GM19463 (cell line): ENCODE results near the gene FAM217A.

Experiments
- ATAC-seq: cut with Tn5 transposase; IDR thresholded peaks from one replicate; pipeline ENCODE4 v1.9.1; 2021; ENCODE audit warnings: mild to moderate bottlenecking, moderate library complexity; ENCODE audit not compliant: unreplicated experiment

FAM217A gene

DNA sequence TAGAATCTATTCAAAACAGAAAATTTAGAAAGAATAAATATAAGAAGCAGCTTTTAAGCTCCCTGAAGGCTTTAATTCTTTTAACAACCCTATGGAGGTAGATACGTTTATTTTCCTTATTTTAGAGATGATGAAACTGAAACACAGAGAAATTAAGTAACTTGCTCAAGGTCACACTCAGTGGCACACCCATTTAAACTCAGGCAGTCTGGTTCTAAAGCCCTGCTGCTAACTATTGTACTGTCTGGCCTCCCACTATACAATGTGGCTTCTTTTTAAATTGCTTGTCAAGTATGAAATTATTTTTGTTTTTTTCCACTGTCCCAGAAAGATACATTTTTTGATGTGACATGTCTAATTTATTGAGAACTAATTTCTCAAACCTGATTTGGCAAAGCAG is 55.7 kb downstream of the FAM217A start:
- ATAC-seq = no peak

DNA sequence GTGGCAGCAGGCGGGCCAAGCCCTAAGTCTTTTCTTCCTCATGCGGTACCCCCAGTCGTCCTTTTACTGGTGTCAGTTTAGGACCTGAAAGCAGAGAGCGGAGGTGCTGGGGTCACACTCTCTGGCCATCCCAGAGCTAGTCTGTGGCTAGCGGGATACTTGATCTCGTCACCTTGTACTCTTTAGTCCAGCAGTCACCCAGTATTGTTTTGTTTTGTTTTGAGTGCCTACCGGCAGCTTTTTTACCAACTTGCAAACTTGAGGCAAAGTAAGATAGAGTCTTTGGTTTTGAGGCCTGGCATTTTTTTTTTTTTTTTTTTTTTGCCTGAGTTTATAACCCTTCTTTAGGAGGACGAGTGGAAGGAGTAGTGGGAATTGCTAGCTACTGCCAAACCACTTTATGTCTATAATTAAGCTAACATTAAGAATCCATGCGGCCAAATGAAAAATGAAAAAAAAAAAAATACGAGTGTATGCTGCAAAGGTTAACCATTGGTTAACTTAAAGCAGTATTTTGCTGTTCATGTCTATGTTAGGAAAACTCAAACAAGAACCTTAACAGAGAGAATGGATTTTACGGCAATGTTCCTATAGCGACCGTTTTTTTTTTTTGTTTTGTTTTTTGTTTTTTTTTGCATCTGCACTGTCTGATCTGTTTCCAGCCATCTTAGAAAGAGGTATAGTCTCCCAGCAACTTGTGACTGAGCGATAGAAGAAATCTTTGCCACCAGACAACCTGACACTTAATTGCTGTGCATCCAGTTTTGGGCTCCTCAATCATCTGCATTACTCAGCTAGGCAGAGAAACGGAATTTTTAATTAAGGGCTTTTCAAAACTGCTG is 56.9 kb downstream of the FAM217A start:
- peak; percentile 1 for ATAC-seq

DNA sequence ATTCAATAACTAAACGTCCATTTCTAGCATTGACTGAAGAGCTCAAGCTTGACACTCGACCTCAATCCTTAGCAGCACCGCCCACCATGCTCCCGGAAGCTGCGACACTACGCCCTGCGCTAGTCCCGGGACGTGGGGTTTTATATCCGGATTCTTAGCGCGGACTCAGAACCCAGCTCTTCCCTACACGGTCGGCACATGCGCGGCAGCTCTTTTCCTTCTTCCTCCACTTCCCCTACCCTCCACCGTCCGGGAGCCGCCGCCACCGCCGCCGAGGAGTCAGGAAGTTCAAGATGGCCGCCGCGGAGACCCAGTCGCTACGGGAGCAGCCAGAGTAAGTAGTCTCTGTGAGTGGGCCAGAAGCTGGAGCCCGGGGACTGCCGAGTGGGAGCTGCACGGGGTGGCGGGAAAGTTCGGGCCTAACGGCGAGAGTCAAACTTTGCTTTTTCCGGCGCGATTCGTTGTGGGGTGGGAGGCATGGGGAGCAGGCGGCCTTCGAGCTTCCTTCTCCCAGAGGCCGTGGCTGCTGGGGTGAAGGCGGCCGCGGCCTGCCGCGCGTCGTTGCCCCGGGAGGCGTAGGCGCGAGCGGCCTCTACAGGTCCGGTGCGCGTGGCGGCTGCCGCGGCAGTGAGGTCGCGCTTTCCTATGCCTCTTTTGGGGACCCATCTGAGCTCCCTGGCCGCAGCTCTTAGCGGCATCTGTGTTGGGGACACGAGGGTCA is 57.6 kb downstream of the FAM217A start:
- ATAC-seq = peak; percentile 65

DNA sequence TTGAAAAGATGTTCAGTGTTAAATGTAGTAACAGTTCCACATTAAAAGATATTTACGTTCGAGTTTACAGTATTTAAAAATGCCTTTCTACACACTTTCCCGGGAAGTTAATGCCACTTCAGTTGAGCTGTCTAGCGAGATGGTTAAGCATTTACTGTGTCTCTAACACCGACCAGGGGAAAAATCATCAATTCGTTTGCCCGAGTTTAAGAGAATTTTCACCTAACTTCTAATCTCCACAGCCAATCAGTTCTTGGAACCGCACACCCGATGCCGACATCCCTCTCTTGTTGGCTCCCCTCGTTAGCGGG is 58.2 kb downstream of the FAM217A start:
- ATAC-seq = no peak

DNA sequence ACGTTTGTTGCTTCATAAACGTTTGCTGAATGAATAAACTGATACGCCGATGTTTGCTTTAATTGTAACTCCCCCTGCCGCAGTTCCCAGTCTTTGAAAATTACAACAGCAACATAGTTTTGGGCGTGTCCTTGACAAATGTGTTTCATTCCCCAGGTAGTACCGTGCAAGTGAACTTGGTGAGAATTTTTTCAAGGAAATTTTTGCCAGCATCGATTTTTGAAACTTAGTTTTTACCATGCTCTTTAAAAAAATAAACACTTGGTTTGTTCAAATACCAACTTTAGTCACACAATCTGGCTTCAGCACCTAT is 60.1 kb downstream of the FAM217A start:
- ATAC-seq = no peak
